ENCODE measurements around the gene SBK1. TPM values are rescaled to one million over a fixed set of nuclear protein-coding genes. Genes with fewer than 3 reads are reported as not detected.

The SBK1 gene
- total RNA-seq, 1 experiment from 2014 or later = 19.2 TPM

- RAD21 ChIA-PET (ENCODE audit: low non-redundant PET in 1 of 2, low total read pairs in 2 of 2, uncharacterized antibody in 2 of 2, unreplicated experiment in 2 of 2) = no interaction called here
- no peaks in the 10 kb centered on the region for H3K9me3 ChIP-seq (ENCODE audit: control insufficient read depth in 1 of 2, insufficient read depth in 1 of 2, low read depth in 1 of 2, low read length in 2 of 2)
- no peak for ATAC-seq
- no peak overlapping the region for H3K4me2 ChIP-seq (ENCODE audit: low read length)
- POLR2A ChIA-PET = no interaction called here
- no TSS peak for BruUV-seq (replicated peaks)
- intact Hi-C loops (cut with micrococcal nuclease) = no loop called here
- H3K9me2 ChIP-seq (ENCODE audit: insufficient read depth) = no peaks in the 10 kb centered on the region
- no peak overlapping the region for H3K27ac ChIP-seq (ENCODE audit: low read depth, low read length)
- no peak overlapping the region for H2AFZ ChIP-seq (ENCODE audit: low read depth, low read length, poor library complexity, severe bottlenecking)
- no peak overlapping the region for H3K4me3 ChIP-seq (replicated peaks in 1 of 2; ENCODE audit: low read depth in 1 of 2, low read length in 2 of 2)
- H4K20me1 ChIP-seq (ENCODE audit: insufficient read depth) = no peaks in the 10 kb centered on the region
- H3K4me1 ChIP-seq (ENCODE audit: control insufficient read depth in 1 of 2, insufficient read depth in 2 of 2, low read length in 2 of 2) = peaks cover 0 to 6% of the 10 kb centered on the region in 2 experiments; a peak in 1 of 4 replicates
- no peaks in the 10 kb centered on the region for H3K36me3 ChIP-seq (ENCODE audit: control insufficient read depth in 1 of 2, insufficient read depth in 2 of 2, low read length in 2 of 2)
- H3K9ac ChIP-seq (ENCODE audit: low read length) = no peak overlapping the region
- TF ChIP-seq SIN3A (IDR thresholded peaks at IDR 0.05; ENCODE audit: low read depth) = no peak
- CTCF ChIA-PET = no interaction called here
- peaks cover 3% of the 10 kb centered on the region; the same call in 1 of the 2 replicates for H3K79me2 ChIP-seq (ENCODE audit: insufficient read depth, low read length)
- no peaks in the 10 kb centered on the region for H3K27me3 ChIP-seq (ENCODE audit: insufficient read depth, low read length)
- DNase-seq (ENCODE audit: low read depth, low spot score) = no peak
Observed at GRCh38 chr16:28288114-28288513, 4.2 kb upstream of the SBK1 start.

- Histone ChIP-seq H2AFZ (ENCODE audit: low read depth, low read length, poor library complexity, severe bottlenecking) (no peak overlapping the region), H3K9ac (ENCODE audit: low read length) (no peak overlapping the region), H3K27me3 (ENCODE audit: insufficient read depth, low read length) (no peaks in the 10 kb centered on the region), H3K79me2 (ENCODE audit: insufficient read depth, low read length) (peaks cover 10% of the 10 kb centered on the region; the same call in 1 of the 2 replicates), H3K4me3 (replicated peaks in 1 of 2; ENCODE audit: low read depth in 1 of 2, low read length in 2 of 2) (no peak overlapping the region), H3K4me2 (ENCODE audit: low read length) (no peak overlapping the region), H4K20me1 (ENCODE audit: insufficient read depth) (no peaks in the 10 kb centered on the region), H3K9me3 (ENCODE audit: control insufficient read depth in 1 of 2, insufficient read depth in 1 of 2, low read depth in 1 of 2, low read length in 2 of 2) (no peaks in the 10 kb centered on the region), H3K27ac (ENCODE audit: low read depth, low read length) (no peak overlapping the region), H3K4me1 (ENCODE audit: control insufficient read depth in 1 of 2, insufficient read depth in 2 of 2, low read length in 2 of 2) (peaks cover 0 to 15% of the 10 kb centered on the region in 2 experiments; a peak in 2 of 4 replicates), H3K36me3 (ENCODE audit: control insufficient read depth in 1 of 2, insufficient read depth in 2 of 2, low read length in 2 of 2) (no peaks in the 10 kb centered on the region), H3K9me2 (ENCODE audit: insufficient read depth) (no peaks in the 10 kb centered on the region)
- ChIA-PET CTCF (interaction anchor here (1.1 kb wide), 1 partner anchor 11 kb away, joined by 3 read pairs; no protein-coding TSS in a partner anchor), POLR2A (interaction anchor here (0.6 kb wide), 1 partner anchor 27 kb away, joined by 3 read pairs; no protein-coding TSS in a partner anchor), RAD21 (ENCODE audit: low non-redundant PET in 1 of 2, low total read pairs in 2 of 2, uncharacterized antibody in 2 of 2, unreplicated experiment in 2 of 2) (no interaction called here)
- no peak for ATAC-seq
- BruUV-seq (replicated peaks) = no TSS peak
- intact Hi-C loops (cut with micrococcal nuclease) = no loop called here
- no peak for TF ChIP-seq POLR2AphosphoS5 (IDR thresholded peaks at IDR 0.05; ENCODE audit: low read depth, low read length)
- no peak for TF ChIP-seq POLR2A (IDR thresholded peaks at IDR 0.05; ENCODE audit: borderline replicate concordance, extremely low read depth, insufficient read depth, insufficient read length)
- no peak for TF ChIP-seq REST (IDR thresholded peaks at IDR 0.05; ENCODE audit: low read depth)
- TF ChIP-seq YY1 (IDR thresholded peaks at IDR 0.05; ENCODE audit: extremely low read depth, insufficient replicate concordance, low read depth, low read length) = no peak
- TF ChIP-seq ZFX (IDR thresholded peaks at IDR 0.05) = no peak
- no peak for TF ChIP-seq CBX3 (IDR thresholded peaks at IDR 0.05; ENCODE audit: low read depth)
- no peak for TF ChIP-seq SIN3A (IDR thresholded peaks at IDR 0.05; ENCODE audit: low read depth)
- TF ChIP-seq, protein P1, sequence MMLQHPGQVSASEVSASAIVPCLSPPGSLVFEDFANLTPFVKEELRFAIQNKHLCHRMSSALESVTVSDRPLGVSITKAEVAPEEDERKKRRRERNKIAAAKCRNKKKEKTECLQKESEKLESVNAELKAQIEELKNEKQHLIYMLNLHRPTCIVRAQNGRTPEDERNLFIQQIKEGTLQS (IDR thresholded peaks at IDR 0.05) = no peak
- TF ChIP-seq SP1 (IDR thresholded peaks at IDR 0.05; ENCODE audit: low read depth) = no peak
- TF ChIP-seq ZBTB33 (IDR thresholded peaks at IDR 0.05; ENCODE audit: extremely low read depth, insufficient replicate concordance, low read length) = no peak
- no peak for DNase-seq (ENCODE audit: low read depth, low spot score)
Observed at GRCh38 chr16:28289048-28289447, 3.3 kb upstream of the SBK1 start.

Data from HCT116 (cell line).